Stimulated activated CD4-positive, alpha-beta T cell treated with anti-CD3 and anti-CD28 coated beads, Interleukin-15, amount 100 ng/mL, for 24 hours (primary cell): Measurements from ENCODE around the gene GOSR1.
"Not testable (repeated sequence)": the region's sequence is repeated elsewhere in the genome, so short reads cannot be mapped to it uniquely, and the experiment has no call there.

ENCODE experiments used
- DNase-seq: peaks from one replicate; pipeline ENCODE4 v3.0.0-alpha.2; 2020

Gene GOSR1

DNA sequence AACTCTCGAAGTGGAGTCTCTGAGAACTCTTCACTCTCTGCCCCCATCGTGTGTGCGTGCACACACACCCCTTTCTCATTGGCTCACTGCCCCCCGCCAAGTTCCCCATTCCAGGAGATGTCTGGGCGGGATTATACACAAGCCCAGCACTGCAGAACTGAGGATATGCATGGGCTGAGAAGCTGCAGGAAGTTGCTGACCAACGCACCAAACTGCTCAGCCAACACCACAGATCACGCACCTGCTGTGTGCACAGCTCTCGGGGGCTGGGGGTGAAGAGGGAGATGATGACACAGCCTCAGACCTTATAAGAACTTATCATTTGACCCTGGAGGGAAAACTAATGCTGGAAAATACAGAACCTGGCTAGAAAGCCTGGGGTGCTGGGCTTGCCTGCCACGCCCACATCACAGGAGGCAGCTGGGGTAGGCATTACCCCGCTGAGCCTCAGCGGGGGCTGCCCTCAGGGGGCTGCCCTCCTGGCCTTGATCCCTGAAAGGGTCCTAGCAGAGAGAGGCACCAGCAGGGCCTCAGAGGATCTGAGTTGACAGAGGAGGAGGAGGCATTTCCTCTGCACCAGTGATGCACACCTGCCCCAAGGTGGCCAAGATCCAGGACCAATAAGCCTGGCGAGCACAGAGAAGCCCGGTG, 87.3 kb downstream of the GOSR1 start:
- DNase-seq = not testable (repeated sequence)

DNA sequence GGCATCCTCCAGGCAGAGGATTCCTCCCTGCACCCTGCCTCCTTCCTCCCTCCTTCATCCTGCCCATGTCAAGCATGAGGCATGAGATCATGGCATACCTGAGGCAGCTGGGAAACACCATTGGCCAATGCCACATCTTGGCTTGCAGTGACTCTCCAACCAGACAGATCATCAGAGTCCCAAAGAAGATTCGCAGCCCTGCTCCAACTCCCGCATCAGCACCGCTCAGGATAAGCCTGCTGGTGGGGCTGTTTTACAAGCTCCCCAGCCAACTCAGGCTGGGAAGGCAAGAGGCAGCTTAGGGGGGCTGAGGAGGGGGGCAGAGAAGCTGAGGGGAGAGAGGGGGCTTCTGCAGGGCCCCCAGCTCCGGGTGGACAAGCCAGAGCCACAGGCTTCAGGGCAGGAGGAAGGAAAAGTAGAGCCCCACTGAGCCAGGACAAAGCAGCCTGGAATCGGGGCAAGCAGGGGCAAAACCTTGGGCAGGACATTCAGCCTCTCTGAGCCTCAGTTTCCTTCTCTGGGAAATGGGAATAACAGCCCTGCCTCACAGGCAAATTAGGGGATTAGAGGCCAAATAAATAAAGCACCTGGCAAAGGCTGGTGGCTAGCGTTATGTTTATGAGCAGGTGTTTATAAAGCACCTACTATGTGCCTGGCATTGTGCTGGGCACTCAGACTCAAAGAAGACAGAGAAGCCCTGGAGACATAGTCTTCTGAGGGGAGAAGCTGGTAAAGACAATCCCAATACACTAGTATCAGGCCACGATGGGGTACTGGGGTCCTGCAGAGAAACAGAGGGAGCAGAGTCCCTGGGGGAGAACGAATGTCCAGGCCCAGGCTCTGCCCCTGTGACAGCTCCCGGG, 88.1 kb downstream of the GOSR1 start:
- DNase-seq = no peak

DNA sequence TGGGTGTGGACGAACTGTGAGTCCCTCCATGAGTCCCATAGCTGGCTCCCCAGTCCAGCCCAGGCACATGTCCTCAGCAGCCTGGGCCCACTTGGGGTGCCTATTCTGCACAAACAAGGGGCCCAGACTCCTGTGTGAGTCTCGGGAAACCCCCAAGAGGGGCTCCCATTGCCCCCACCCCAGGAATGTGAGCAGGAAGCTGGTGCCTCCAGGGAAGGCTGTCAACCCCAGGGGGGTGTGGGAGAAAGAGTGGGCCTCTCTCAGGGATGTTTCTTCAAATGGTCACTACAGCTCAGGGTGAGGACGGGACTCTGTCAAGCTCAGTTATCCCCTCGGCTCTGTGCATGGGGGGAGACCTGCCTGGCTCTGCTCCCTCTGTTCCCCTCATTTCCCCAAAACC, 88.9 kb downstream of the GOSR1 start:
- not testable (repeated sequence) for DNase-seq

DNA sequence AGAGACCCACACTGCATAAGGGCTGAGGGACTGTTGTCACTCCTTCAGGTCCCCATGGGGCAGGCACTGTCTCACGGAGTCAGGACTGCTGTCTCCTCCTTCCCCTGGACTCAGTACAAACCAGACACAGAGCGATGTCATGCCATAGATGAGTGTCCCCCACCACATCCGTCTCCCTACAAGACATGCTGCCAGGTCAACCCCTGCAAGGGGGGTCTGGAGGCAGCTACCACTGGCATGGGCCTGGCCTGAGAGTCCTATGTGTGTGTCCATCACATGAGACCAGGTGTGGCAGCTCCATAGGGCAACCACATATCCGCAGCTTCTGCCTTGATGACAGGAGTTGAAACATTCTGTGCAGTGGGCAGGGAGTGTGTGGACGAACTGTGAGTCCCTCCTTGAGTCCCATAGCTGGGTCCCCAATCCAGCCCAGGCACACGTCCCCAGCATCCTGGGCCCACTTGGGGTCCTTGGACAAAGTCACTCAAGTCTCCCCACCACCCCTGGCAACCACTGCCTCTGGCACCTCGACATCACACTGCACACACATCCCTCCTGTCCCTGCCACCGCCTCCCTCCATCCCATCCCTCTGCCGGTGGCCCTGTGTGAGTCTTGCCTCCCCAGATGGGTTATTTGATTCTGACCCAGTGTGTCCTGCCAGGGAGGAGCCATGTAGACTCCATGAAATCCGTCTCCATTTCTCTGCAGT, 89.5 kb downstream of the GOSR1 start:
- DNase-seq = not testable (repeated sequence)

DNA sequence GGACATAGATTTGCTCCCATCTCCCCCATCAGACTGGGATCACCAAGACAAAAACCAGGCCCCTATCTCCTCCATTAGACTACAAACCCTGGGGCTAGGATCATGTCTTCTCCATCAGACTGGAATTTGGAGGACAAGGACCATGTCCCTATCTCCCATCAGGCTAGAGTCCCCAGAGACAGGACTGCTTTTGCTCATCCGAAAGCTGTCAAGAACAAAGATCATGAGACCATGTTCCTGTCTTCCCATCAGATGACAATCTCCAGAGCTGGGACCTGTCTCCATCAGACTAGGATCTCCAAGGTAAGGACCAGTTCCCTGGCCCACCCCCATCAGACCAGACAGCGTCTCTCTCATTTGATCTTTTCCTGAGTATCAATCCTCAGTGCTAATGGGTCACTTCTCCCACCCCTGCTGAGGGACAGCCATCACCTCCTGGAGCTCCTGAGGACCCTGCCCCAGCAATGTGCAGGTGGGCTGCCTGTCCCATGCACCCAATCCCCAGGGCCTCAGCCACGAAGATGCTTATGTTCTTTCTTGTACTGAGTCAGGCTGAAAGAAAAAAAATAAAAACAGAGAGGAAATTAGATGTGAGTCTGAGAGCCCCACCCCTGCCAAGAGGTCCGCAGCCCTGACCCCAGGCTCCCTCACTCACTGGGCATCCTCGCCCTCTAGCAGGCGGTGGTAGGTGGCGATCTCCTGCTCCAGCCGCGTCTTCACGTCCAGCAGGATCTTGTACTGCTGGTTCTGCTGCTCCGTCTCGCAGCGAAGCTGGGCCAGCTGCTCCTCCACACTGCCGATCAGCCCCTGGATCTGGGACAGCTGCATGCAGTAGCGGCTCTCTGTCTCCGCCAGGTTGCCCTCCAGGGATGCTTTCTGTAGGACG, 90.3 kb downstream of the GOSR1 start:
- DNase-seq = no peak

DNA sequence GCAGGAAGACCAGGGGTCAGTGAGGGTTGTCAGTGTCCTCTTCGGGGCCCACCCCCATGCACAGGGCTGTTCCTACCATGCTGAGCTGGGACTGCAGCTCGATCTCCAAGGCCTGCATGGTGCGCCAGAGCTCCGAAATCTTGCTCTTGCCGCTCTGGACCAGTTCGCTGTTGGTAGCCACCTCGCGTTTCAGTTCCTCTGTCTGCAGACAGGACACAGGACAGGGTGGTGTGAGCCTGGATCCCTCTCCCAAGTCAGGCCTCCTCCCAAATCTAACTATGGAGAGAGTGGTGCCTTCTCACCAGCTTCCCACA, 90.9 kb downstream of the GOSR1 start:
- no peak for DNase-seq

DNA sequence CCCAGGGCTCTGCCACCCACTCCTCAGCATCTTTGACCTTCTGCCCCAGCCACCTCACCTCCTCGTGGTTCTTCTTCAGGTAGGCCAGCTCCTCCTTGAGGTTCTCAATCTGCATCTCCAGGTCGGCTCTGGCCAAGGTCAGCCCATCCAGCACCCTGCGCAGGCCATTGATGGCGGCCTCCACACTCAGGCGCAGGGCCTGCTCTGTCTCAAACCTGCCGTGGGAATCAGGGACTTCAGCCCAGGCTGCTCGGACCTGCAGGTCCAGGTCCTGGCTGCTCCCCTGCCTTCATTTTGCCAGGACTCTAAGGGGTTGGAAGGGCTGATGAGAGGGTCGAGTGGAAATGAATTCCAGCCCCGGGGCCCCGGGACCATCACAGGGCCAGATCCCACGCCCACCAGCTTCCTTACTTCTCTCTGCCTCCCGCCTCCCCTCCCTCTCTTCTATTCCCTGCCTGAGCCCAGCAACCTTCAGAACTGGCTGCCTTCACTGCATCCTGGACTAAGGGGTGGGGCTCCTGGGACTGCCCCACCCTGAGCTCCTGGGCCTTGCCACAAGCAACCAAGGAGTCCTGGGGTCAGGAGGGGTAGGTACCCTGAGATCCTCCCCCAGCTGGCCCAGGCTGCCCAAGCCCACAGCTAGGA, 92.4 kb downstream of the GOSR1 start:
- not testable (repeated sequence) for DNase-seq

DNA sequence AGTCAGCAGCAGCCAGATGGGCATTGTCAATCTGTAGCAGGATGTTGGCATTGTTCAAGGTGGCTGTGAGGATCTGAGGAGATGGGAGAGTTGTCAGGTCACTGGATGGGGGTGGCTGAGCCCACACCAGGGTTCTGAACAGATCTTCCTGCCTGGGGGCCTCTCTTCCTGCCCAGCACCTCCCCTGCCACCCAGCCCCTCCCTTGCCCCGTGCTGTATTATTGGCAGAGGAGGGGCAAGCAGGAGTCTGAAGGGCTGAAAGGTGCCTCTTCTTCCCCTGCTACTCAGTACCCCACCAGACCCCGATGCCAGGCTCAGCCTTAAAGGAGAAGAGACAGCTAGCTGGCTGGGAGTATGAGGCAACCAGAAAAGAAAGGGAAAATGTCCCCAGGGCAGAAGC, 93.0 kb downstream of the GOSR1 start:
- no peak for DNase-seq

DNA sequence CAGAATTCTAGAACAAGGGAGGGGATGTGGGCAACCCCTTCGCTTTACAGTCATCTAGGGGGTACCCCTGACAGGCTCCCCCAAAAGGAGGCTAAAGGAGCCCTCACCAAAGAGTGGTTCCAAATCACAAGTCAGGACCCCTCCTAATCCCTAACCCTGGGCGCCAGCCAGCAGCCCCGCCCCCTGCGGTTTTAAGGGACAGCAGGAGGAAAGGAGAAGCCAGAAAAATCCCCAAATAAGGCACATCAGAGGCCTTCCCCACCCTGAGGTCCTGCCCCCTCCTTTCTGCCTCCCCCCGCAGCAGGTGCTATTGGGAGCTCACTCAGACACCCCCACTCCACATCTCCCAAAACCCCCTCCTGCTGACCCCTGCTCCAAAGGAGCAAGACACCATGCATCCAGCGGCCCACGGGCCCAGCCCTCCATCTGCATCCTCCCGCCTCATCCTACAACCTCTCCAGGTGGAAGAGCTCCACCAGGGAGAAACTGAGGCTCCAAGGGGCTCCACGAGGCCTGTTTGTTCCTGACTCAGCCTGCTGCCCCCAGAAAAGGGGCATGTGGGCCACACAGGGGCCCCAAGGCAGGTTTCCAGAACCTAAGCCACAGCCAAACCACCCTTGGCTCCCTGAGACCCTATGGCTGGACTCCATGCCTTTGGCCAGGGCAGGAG, 93.5 kb downstream of the GOSR1 start:
- DNase-seq = no peak

DNA sequence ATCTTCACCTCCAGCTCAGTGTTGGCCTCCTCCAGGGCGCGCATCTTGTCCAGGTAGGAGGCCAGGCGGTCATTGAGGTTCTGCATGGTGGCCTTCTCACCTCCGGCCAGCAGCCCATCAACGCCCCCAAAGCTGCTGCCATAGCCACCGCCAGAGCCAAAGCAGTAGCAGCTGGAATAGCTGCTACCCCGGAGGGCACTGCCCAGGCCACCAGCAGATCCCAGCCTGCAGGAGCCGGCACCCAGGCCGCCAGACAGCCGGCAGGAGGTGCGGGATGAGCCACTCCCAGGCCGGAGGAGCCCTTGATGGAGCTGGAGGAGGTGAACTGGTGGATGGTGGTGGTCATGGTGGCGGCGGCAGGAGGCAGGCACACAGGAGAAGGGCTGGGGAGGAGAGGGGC, 94.2 kb downstream of the GOSR1 start:
- DNase-seq = not testable (repeated sequence)

DNA sequence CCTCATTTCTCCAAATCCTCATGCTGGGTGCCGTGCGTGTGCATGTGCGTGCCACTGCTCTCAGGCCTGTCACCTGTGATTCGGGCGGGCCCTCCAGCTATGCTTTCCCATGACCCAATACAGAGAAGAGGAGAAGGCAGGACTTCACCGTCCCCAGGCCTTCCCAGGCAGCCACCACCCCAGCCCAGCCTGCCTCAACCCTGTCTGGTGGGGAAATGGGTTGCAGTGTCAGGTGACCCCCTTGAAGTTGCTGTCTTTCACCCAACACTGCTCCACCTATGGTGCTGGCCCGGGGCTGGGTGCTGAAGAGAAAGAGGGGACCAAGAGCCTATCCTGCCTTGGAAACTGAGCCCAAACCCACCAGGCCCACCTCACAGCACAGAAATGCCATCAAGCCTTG, 94.7 kb downstream of the GOSR1 start:
- DNase-seq = no peak

DNA sequence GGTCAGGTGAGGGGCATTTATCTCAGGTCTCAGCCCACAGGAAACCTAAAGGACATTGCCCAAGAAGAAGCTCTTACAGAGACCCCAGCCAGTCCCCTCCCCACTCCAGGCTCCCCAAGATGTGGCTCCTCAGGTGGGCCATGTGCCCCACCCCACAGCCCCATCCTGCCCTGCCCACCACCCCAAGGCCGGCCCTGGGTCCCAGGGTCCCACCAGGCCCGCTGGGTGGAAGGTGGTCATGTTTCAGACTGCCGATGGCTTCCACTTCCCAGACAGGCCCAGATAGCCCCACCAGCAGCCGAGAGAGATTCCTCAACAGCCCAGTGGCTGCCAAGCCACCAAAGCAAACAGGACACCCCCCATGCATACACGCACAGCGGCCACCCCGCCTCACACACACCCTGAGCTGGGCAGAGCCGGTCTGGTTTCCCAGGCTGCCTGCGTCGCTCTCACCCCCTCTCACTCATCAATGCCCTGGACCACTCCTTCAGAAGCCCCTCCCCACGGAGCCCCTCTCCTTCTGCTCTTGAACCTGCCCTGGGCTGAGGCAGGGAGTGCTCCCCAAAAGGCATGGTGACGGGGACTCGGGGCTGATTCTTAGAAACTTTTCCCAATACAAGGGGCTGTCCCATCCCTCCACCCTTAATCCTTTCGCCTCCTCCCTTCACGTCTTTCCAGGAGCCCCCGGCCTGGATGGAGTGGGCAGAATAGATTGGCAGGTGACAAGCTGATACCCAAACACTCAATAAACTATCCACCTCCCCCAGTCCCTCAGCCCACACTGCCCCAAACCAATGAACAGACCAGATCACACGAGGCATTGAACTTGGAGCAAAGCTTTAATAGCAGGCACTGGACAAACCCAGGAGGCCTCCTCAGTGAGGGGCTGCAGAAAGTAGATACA, 95.7 kb downstream of the GOSR1 start:
- DNase-seq = not testable (repeated sequence)

DNA sequence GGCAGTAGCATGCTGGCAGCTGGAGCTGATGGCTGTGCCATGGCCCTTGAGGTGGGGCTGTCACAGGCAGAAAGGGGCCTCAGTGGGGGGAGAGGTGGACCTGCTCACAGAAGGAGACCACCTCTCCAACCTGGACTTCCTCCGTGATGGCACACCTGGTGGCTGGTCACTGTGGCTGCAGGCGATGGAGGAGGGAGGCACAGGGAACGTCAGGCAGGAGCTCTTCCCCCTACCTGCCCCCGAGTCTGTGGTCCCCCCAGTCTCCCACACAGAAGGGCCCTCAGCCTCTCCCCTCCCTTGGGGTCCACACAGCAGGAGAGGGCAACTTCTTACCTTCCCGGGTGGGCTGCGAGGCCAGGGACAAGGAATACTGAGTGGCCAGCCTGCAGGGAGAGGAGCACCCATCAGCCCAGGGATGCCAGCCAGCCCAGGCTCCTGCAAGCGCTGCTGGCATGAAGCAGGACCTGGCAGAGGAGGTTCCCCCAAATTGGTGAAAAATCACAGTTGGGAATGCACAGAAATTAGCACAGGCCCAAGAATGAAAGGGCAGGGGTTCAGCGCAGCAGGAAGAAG, 96.5 kb downstream of the GOSR1 start:
- DNase-seq = no peak

DNA sequence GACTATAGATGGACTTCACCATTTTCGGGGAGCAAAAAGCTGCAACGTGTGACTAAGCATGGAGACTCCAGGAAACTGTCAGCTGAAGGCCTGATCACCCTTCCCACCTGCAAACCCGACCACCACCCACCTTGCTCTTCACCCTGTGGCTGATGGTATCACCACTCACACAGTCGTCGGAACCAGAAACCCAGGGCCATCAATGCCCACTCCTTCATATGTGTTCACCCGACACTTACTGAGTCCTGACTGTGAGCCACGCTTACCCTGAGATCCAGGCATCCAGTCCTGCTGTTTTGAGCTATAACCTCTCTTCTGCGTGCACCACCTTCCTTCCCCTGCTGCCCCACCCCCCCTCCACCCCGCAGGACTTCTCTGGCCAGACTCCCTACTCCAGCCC, 97.1 kb downstream of the GOSR1 start:
- not testable (repeated sequence) for DNase-seq

DNA sequence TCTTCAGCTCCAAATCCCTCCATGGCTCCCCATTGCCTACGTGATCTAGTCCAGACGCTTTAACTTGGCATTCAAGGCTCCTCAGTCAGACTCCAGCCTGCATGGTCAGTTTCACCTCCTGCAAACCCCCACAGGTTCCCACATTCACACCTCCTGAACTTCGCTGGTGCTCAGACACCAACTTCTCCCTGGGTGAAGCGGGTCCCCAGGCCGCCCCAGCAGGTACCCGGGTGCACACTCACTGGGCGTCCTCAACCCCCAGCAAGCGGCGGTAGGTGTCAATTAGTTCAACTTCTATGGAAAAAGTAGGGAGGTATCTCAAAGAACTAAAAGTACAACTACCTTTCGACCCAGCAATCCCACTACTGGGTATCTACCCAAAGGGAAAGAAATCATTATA, 97.6 kb downstream of the GOSR1 start:
- not testable (repeated sequence) for DNase-seq

DNA sequence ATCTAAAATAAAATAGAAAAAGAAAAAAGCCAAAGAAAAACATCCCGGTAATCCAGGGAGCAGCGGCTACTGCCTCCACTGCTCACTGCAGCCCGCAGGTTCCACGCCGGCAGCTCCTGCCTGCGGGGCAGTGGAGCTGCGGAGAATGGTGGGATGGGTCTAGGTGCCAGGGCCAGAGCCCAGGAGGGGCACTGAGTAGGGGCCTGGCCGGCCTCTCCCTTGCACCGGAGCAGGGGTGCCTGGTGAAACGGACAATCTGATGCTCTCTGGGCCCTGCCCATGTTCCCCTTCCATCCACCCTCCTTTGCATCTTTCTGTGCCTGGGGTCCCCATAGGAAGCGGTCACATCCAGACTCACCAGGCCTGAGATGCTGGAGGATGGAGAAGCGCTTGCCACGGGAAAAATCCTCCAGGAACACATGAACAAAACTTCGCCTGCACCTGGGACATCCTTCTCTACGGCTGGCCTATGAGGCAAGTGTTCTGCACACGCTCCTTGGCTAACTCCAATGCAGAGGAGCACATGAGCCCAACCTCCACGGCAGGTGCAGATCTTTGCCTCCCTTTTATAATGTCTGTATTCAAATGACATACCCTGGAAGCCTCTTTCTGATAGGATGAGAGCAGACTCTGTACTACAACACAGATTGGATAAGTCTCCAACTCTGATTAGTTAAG, 98.6 kb downstream of the GOSR1 start:
- not testable (repeated sequence) for DNase-seq

DNA sequence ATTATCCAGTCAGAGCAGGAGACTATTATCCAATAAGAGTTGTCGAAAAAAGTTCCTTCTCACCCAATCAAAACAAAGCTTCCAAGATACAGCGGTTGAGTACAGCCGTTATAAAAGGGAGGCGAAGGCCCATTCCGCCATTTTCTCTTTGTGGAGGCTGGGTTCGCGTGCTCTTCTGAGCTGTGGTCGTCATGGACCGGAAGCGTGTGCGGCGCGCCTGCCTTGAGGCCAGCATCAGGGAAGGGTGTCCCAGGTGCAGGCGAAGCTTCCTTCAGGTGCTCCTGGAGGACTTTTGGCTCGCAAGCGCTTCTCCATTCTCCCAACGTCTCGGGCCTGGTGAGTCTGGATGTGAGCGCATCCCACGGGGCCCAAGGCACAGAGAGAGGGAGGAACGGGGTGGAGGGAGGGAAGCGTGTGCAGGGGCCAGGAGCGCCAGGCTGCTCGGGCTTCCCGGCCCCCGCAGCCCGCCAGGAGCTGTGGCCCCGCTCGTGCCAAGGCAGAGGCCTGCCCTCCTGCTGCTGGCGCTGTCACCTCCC, 99.2 kb downstream of the GOSR1 start:
- no peak for DNase-seq
